Stimulated activated naive CD4-positive, alpha-beta T cell (primary cell): Measurements from ENCODE around the gene DCST1.

Experiments used
- DNase-seq, 6 experiments: peaks; one replicate each; lab custom pipeline; 2025; lab: John Stamatoyannopoulos, UW

Gene DCST1

GRCh38 chr1:155052439-155053395, 19.1 kb downstream of the DCST1 start:
- peak in 4 of 6 experiments; percentile 6 to 48 (median 16) for DNase-seq

GRCh38 chr1:155053531-155054105, 20.0 kb downstream of the DCST1 start:
- DNase-seq, result no peak

GRCh38 chr1:155057104-155057503, 23.5 kb downstream of the DCST1 start:
- no peak for DNase-seq

- no peak for DNase-seq
Observed at GRCh38 chr1:155057788-155058211, 24.2 kb downstream of the DCST1 start.

GRCh38 chr1:155060736-155061135, 27.1 kb downstream of the DCST1 start:
- DNase-seq, result no peak

GRCh38 chr1:155061381-155062150, 27.9 kb downstream of the DCST1 start:
- peak; percentile 78 to 92 (median 88) for DNase-seq

- peak in 1 of 6 experiments; percentile 36 for DNase-seq
Observed at GRCh38 chr1:155062151-155062686, 28.6 kb downstream of the DCST1 start.

- DNase-seq, result peak; percentile 41 to 73 (median 64)
Observed at GRCh38 chr1:155062702-155063411, 29.2 kb downstream of the DCST1 start.

GRCh38 chr1:155063550-155064110, 30.0 kb downstream of the DCST1 start, which contains the start of gene EFNA4:
Gene EFNA4 (plus strand): TSS chr1:155063740. CDS start chr1:155063824, 84 bp downstream.
- peak; percentile 75 to 86 (median 80) for DNase-seq

- DNase-seq, result peak in 2 of 6 experiments; percentile 44 to 46
Observed at GRCh38 chr1:155064111-155064831, 30.6 kb downstream of the DCST1 start.

- DNase-seq, result no peak
Observed at GRCh38 chr1:155064832-155065429, 31.3 kb downstream of the DCST1 start.

- no peak for DNase-seq
Observed at GRCh38 chr1:155066777-155067176, 33.2 kb downstream of the DCST1 start.

- no peak for DNase-seq
Observed at GRCh38 chr1:155068599-155068998, 35.0 kb downstream of the DCST1 start.

- DNase-seq, result no peak
Observed at GRCh38 chr1:155069551-155070157, 36.0 kb downstream of the DCST1 start.

- DNase-seq, result no peak
Observed at GRCh38 chr1:155070158-155070621, 36.6 kb downstream of the DCST1 start.

GRCh38 chr1:155070721-155071569, 37.3 kb downstream of the DCST1 start:
- DNase-seq, result peak; percentile 65 to 80 (median 72)

GRCh38 chr1:155071701-155072100, 38.1 kb downstream of the DCST1 start:
- DNase-seq, result no peak
